ENCODE results near the gene GNRHR. TPM values are rescaled to one million over a fixed set of nuclear protein-coding genes. Genes with fewer than 3 reads are reported as not detected.

Gene GNRHR
- total and polyA plus RNA-seq, 4 donors: 0.15 TPM; not detected in 3

DNA sequence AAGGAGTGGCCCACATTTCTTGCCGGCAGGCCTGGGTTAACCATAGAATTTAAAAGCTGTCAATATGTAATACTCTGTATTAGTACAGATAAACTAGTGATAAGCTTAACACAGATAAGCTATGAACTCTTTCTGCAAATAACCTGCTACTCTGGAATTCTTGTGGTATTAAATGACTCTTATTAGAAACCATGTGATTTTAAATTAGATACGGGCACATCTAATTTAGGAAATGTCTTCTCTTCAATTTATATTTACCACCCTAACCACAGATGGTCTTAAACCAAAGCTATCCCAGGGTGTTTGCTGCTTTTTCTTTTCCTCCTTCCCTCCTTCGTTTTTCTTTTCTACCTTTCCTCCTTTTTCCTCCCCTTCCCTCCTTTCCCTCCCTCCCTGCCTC lies 4.9 kb downstream of the GNRHR start:
- H3K4me1 ChIP-seq (ENCODE audit: control insufficient read depth in 4 of 4, insufficient read depth in 4 of 4, low read length in 3 of 4): no peaks in the 10 kb centered on the region
- H3K36me3 ChIP-seq (ENCODE audit: control insufficient read depth in 4 of 4, insufficient read depth in 3 of 4, low read depth in 1 of 4, low read length in 3 of 4): no peaks in the 10 kb centered on the region
- no peak overlapping the region for H3K9ac ChIP-seq (ENCODE audit: low read depth in 1 of 2, low read length in 2 of 2)
- no peak overlapping the region for H3K27ac ChIP-seq (ENCODE audit: low read depth in 1 of 2, low read length in 2 of 2)
- no peak overlapping the region for H3K4me3 ChIP-seq (ENCODE audit: low read depth in 1 of 3, low read length in 3 of 3)
- no peaks in the 10 kb centered on the region for H3K27me3 ChIP-seq (ENCODE audit: control insufficient read depth in 4 of 4, insufficient read depth in 4 of 4, low read length in 3 of 4)
- no peaks in the 10 kb centered on the region for H3K9me3 ChIP-seq (ENCODE audit: control insufficient read depth in 4 of 4, low read length in 3 of 4)
- no peak for DNase-seq (ENCODE audit: low spot score)
- WGBS: 80% methylated on average over 3 of the region's 3 CpGs
- TF ChIP-seq RAD21 (IDR thresholded peaks at IDR 0.05): no peak

DNA sequence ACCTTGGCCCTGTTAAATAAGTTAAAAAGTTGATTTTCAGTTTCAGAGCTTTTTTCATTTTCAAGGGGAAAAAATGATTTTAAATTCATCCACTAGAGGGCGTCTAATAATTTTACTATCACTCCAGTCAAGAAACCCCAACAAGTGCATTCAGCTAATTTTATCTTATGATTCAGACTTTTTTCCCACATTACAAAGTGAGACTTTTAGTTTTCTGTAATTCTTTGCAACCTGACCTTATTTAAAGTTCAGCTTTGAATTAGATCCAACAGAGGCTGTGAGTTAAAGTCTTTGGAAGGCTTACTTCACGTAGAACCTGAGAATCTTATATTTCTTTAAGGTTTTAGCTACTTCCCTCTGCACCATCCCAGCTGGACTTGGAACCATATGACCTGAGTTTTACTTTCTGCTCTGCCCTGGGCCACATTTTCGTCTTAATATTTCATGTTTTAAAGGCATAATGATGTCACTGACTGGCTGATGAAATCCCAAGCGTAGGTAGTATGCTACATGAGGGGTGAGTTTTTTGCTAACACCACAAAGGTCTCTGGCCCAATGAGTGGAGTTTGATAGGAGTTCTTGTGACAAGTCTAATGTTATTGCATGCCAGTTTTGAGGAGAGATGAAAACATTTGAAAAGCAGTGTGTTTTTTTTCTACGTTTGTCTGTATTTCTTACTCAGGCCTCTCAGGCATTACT lies 7.2 kb downstream of the GNRHR start:
- DNase-seq (ENCODE audit: low spot score): no peak
- Histone ChIP-seq H3K27me3 (ENCODE audit: control insufficient read depth in 4 of 4, insufficient read depth in 4 of 4, low read length in 3 of 4) (no peaks in the 10 kb centered on the region), H3K27ac (ENCODE audit: low read depth in 1 of 2, low read length in 2 of 2) (no peak overlapping the region), H3K36me3 (ENCODE audit: control insufficient read depth in 4 of 4, insufficient read depth in 3 of 4, low read depth in 1 of 4, low read length in 3 of 4) (no peaks in the 10 kb centered on the region), H3K9ac (ENCODE audit: low read depth in 1 of 2, low read length in 2 of 2) (no peak overlapping the region), H3K4me3 (ENCODE audit: low read depth in 1 of 3, low read length in 3 of 3) (no peak overlapping the region), H3K9me3 (ENCODE audit: control insufficient read depth in 4 of 4, low read length in 3 of 4) (no peaks in the 10 kb centered on the region), H3K4me1 (ENCODE audit: control insufficient read depth in 4 of 4, insufficient read depth in 4 of 4, low read length in 3 of 4) (no peaks in the 10 kb centered on the region)
- TF ChIP-seq, protein P1, sequence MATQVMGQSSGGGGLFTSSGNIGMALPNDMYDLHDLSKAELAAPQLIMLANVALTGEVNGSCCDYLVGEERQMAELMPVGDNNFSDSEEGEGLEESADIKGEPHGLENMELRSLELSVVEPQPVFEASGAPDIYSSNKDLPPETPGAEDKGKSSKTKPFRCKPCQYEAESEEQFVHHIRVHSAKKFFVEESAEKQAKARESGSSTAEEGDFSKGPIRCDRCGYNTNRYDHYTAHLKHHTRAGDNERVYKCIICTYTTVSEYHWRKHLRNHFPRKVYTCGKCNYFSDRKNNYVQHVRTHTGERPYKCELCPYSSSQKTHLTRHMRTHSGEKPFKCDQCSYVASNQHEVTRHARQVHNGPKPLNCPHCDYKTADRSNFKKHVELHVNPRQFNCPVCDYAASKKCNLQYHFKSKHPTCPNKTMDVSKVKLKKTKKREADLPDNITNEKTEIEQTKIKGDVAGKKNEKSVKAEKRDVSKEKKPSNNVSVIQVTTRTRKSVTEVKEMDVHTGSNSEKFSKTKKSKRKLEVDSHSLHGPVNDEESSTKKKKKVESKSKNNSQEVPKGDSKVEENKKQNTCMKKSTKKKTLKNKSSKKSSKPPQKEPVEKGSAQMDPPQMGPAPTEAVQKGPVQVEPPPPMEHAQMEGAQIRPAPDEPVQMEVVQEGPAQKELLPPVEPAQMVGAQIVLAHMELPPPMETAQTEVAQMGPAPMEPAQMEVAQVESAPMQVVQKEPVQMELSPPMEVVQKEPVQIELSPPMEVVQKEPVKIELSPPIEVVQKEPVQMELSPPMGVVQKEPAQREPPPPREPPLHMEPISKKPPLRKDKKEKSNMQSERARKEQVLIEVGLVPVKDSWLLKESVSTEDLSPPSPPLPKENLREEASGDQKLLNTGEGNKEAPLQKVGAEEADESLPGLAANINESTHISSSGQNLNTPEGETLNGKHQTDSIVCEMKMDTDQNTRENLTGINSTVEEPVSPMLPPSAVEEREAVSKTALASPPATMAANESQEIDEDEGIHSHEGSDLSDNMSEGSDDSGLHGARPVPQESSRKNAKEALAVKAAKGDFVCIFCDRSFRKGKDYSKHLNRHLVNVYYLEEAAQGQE (IDR thresholded peaks at IDR 0.05): no peak
- TF ChIP-seq HNF4G (IDR thresholded peaks at IDR 0.05): no peak
- no peak for TF ChIP-seq FOXA1 (IDR thresholded peaks at IDR 0.05)
- no peak for TF ChIP-seq YY1 (IDR thresholded peaks at IDR 0.05)
- no peak for TF ChIP-seq GABPA (IDR thresholded peaks at IDR 0.05 in 1 of 2, conservative IDR thresholded peaks at IDR 0.05 in 1 of 2)
- TF ChIP-seq NR2F2 (IDR thresholded peaks at IDR 0.05): no peak
- TF ChIP-seq, protein P2, sequence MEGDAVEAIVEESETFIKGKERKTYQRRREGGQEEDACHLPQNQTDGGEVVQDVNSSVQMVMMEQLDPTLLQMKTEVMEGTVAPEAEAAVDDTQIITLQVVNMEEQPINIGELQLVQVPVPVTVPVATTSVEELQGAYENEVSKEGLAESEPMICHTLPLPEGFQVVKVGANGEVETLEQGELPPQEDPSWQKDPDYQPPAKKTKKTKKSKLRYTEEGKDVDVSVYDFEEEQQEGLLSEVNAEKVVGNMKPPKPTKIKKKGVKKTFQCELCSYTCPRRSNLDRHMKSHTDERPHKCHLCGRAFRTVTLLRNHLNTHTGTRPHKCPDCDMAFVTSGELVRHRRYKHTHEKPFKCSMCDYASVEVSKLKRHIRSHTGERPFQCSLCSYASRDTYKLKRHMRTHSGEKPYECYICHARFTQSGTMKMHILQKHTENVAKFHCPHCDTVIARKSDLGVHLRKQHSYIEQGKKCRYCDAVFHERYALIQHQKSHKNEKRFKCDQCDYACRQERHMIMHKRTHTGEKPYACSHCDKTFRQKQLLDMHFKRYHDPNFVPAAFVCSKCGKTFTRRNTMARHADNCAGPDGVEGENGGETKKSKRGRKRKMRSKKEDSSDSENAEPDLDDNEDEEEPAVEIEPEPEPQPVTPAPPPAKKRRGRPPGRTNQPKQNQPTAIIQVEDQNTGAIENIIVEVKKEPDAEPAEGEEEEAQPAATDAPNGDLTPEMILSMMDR (IDR thresholded peaks at IDR 0.05; ENCODE audit: low read depth, low read length, missing input control): peak; percentile 37
- TF ChIP-seq JUND (IDR thresholded peaks at IDR 0.05): no peak
- TF ChIP-seq, protein P3, sequence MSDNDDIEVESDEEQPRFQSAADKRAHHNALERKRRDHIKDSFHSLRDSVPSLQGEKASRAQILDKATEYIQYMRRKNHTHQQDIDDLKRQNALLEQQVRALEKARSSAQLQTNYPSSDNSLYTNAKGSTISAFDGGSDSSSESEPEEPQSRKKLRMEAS (IDR thresholded peaks at IDR 0.05): no peak
- no peak for TF ChIP-seq FOXA2 (IDR thresholded peaks at IDR 0.05)
- TF ChIP-seq RAD21 (IDR thresholded peaks at IDR 0.05): peak; percentile 48 to 54
- no peak for TF ChIP-seq SP1 (IDR thresholded peaks at IDR 0.05)
- no peak for TF ChIP-seq EGR1 (IDR thresholded peaks at IDR 0.05; ENCODE audit: low read depth in 2 of 2)
- WGBS: 61% methylated on average over 5 of the region's 5 CpGs

Data from liver (tissue), 9 donors.